ENCODE data around the gene ZNF211.

- TF ChIP-seq CTCF (IDR thresholded peaks at IDR 0.05 in 8 of 11, conservative IDR thresholded peaks at IDR 0.05 in 3 of 11) (no peak), POLR2AphosphoS5 (IDR thresholded peaks at IDR 0.05) (no peak)
Observed at GRCh38 chr19:57651654-57651996, 18.7 kb downstream of the ZNF211 start.
